HG03139 (cell line): ENCODE measurements around the gene PSME3.

Source experiments
- ATAC-seq: cut with Tn5 transposase; IDR thresholded peaks from one replicate; pipeline ENCODE4 v1.9.1; 2021; ENCODE audit not compliant: unreplicated experiment

Gene PSME3

GRCh38 chr17:42814633-42815399 lies 18.4 kb upstream of the PSME3 start:
- no peak for ATAC-seq

- ATAC-seq = no peak
These were observed 15.3 kb upstream of the PSME3 start for GRCh38 chr17:42817866-42818265.

GRCh38 chr17:42818379-42818778 lies 14.8 kb upstream of the PSME3 start:
- no peak for ATAC-seq

- no peak for ATAC-seq
These were observed 13.2 kb upstream of the PSME3 start for GRCh38 chr17:42819939-42820535.

- ATAC-seq = no peak
These were observed 12.0 kb upstream of the PSME3 start for GRCh38 chr17:42821176-42821575.

DNA sequence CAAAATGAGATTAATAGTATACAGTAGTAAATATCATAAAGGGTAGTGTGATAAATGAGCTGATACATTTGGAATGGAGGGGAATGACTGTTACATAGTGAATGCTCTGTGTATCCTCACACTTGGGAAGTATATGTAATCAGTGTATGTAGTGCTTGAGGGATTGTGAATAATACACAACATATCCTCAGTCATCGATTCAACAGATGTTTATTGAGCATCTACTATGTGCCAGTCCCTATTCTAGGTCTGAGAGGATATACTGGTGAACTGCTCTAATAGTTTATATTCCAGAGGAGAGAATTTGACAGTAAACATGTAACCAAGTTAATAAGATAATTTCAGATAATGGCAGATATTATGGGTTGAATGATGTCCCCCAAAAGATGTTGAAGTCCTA lies 5.7 kb upstream of the PSME3 start:
- no peak for ATAC-seq

DNA sequence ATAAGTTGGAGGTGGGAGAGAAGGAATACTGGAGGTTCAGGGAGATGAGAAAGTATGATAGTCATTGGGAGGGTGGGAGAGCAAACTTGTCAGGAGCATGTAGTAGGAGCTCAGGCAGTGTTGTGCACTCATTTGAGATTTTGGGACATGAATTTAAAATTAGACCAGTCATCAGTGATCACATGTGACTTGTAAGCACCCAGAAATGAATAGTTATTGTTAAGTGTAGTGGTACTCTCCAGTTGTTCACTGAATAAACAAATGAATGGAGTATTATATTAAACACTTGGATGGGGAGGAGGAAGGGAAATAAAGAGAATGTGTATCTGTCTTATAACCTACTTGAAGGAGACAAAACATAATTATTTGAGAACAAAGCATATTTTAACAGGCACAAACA lies 2.2 kb upstream of the PSME3 start:
- ATAC-seq = no peak

DNA sequence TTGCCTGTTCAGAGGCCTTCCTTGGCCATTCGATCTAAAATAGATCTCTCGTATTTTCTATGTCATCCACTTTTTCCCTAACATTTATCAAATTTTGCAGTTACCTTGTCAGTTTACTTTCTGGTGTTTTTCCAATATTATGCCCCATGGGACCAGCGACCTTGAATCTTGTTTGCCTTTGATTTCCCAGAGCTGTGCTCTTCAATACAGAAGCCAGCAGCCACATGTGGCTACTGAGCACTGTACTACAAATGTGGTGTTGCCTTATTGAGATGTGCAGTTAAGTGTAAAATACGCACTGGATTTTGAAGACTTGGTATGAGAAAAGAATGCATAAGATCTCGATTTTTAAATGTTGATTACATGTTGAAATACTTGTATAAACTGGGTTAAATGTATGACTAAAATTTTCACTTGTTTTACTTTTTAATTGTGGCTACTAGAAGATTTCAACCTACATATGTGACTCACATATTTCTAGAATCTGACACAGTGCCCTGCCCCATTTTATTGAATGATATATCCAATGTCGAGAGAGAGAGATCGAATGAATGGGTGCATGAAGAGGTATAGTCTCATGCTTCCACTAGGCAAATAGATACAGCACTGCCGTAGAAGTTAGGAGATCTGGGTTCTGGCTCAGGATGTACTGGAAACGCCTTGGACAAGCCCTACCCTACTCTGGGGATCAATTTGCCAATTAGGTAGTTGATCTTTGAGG lies 824 bp upstream of the PSME3 start:
- peak; percentile 6 for ATAC-seq

GRCh38 chr17:42833767-42834422 lies 698 bp downstream of the PSME3 start:
- ATAC-seq = peak; percentile 17

DNA sequence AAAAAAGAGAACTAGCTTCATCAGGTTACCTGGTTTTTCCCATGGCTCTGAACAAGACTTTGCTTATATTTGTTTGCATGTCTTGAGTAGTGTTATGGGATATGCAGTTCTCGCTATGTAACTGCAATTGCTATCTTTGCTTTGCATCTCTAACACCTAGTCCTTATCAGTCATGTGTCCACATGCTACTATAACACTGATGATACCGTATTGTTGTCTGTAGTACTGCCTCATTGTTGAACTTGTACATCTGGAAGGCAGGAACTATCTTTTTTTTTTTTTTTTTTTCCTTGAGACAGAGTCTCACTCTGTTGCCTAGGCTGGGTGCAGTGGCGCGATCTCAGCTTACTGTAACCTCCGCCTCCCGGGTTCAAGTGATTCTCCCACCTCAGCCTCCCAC lies 2.5 kb downstream of the PSME3 start:
- no peak for ATAC-seq

DNA sequence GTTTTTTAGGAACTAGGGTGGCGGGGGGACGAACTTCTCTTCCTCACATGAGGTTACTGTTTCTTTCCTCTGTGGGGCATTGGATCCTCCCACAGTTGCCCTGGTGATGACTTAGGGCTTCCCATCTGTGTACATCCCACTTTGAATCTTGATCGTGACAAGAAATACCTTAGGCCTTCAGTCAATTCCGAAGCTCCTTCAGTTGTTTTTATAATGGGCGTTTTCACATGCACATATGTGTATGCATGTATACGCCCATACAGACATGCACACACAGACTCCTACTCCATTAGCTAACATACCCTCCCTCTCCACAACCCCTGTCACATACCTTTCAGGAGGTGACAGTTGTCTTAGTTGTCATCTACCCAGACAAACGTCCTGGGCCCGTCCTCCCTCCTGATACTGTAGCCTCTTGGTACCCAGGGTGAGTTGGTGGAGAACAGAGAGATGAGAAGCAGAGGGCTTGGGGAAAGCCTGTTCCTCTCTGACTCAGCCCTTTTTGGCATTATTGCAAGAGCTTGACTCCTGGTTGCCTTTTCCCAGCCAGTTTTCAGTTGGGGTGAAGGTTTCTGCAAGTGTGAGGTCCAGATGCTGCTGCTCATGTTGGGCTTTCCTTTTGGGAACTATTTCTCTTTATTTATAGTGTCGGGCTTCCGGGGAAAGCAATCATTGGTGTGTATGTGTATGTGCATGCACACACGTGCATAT lies 8.9 kb downstream of the PSME3 start:
- ATAC-seq = no peak

- no peak for ATAC-seq
These were observed 10.2 kb downstream of the PSME3 start for GRCh38 chr17:42843358-42843934.

DNA sequence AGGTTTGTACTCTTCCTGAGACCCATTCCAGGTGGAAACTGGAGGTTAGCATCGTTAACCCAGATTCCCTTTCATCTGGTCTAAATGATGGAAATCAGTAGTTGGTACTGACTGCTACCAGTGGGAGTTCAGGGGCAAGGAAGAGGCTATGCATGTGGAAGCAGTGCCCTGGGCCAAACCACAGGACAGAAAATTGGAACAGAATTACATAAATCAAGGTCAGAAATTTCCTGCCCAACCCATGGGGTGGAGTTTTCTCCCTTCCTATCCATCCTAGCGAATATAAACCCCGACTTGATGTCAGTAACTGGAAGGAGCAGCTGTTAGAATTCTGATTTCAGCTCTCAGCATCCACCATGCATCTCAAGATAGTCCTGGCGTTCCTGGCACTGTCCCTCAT lies 11.1 kb downstream of the PSME3 start, which contains the start of gene AOC2:
AOC2 (plus strand) TSS at position 310 of the 400 bp plus-strand sequence; CDS start at position 357, 47 bp downstream.
- ATAC-seq = no peak

- ATAC-seq = no peak
These were observed 11.8 kb downstream of the PSME3 start for GRCh38 chr17:42844761-42845555.

GRCh38 chr17:42845556-42845917 lies 12.3 kb downstream of the PSME3 start:
- no peak for ATAC-seq

DNA sequence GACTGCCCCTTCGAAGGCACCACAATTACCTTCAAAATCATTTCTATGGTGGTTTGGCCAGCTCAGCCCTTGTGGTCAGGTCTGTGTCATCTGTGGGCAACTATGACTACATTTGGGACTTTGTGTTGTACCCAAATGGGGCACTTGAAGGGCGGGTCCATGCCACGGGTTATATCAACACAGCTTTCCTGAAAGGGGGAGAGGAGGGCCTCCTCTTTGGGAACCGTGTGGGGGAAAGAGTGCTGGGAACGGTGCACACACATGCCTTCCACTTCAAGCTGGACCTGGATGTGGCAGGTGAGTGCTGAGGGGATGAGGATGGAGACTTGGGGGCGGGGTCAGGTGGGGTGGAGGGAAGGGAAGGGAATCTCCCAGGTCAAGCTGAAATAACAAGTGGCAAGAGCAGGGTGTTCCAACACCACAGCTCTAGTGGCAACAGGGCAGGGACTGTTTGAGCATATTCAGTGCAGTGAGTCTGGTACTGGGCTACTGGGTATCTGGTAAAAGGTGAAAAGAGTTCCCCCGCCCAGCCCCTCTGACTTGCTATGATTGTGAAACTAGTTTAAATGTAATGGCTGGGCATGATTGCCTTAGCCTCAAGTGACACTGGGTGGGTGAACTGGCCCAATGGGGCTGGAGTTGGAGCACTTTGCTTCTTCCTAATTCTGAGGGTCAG lies 12.9 kb downstream of the PSME3 start:
- ATAC-seq = no peak

- ATAC-seq = no peak
These were observed 13.5 kb downstream of the PSME3 start for GRCh38 chr17:42846594-42847280.

DNA sequence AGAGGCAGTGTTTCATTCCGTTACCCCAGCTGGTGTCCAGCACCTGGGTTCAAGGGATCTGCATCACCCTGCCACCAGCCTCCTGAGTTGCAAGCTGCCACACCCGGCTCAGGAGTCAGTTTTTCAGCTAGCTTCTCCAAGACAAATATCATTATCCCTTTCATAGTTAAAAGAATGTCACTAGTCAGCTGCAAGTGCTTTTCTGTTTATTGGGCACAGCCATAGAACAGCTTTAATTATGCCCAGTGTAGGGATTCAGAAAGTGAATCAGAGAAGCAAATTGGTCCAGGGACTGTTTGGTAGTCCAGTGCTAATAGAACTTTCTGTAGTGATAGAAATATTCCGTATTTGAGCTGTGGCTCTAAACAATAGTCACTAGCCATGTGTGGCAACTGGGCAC lies 14.9 kb downstream of the PSME3 start:
- no peak for ATAC-seq

- no peak for ATAC-seq
These were observed 15.8 kb downstream of the PSME3 start for GRCh38 chr17:42849031-42849430.
